Neural progenitor cell (in vitro differentiated cells): ENCODE measurements around the gene MAP2K1. TPM values are rescaled to one million over a fixed set of nuclear protein-coding genes. Genes with fewer than 3 reads are reported as not detected.

Experiments
- DNase-seq: peaks from one replicate; pipeline ENCODE4 v3.0.0-alpha.2; 2016; ENCODE audit warnings: low spot score
- H2AFZ ChIP-seq: fragments of 200-600 bp; sonication (generic); replicated peaks from 2 replicates; pipeline ENCODE4 v1.6.1; 2016; ENCODE audit warnings: antibody characterized with exemption
- H3F3A ChIP-seq: fragments of 200-600 bp; sonication (generic); 2 replicates; pipeline ENCODE4 v1.6.1; 2016; ENCODE audit warnings: antibody characterized with exemption, low read depth
- H3K27ac ChIP-seq: fragments of 200-600 bp; sonication (generic); 2 replicates; pipeline ENCODE4 v1.5.1; 2016; ENCODE audit warnings: mild to moderate bottlenecking
- H3K27me3 ChIP-seq: fragments of 200-600 bp; sonication (generic); 2 replicates; pipeline ENCODE4 v1.6.1; 2016; ENCODE audit warnings: mild to moderate bottlenecking, moderate library complexity
- H3K36me3 ChIP-seq: fragments of 200-600 bp; sonication (generic); 2 replicates; pipeline ENCODE4 v1.5.1; 2016
- H3K4me1 ChIP-seq: fragments of 200-600 bp; sonication (generic); 2 replicates; pipeline ENCODE4 v1.6.1; 2016; ENCODE audit warnings: mixed run types
- H3K4me2 ChIP-seq: fragments of 200-600 bp; sonication (generic); 2 replicates; pipeline ENCODE4 v1.6.1; 2016
- H3K4me3 ChIP-seq: fragments of 200-600 bp; sonication (generic); 2 replicates; pipeline ENCODE4 v1.5.1; 2016
- H3K79me2 ChIP-seq: fragments of 200-600 bp; sonication (generic); 2 replicates; pipeline ENCODE4 v1.6.1; 2016; ENCODE audit warnings: low read depth
- H3K9ac ChIP-seq: fragments of 200-600 bp; sonication (generic); 2 replicates; pipeline ENCODE4 v1.6.1; 2016
- H3K9me3 ChIP-seq: fragments of 200-600 bp; sonication (generic); 2 replicates; pipeline ENCODE4 v1.5.1; 2016; ENCODE audit warnings: low read depth
- H4K20me1 ChIP-seq: fragments of 200-600 bp; sonication (generic); 2 replicates; pipeline ENCODE4 v1.6.1; 2016; ENCODE audit warnings: low read depth
- H3K27ac Mint-ChIP-seq: 3 replicates; pipeline ENCODE4 v1.8.0; 2021; ENCODE audit warnings: mixed read lengths
- H3K27me3 Mint-ChIP-seq: 2 replicates; pipeline ENCODE4 v1.8.0; 2022; ENCODE audit warnings: low read depth, mild to moderate bottlenecking, inconsistent platforms, moderate library complexity, mixed read lengths; ENCODE audit not compliant: insufficient read depth
- H3K36me3 Mint-ChIP-seq: 3 replicates; pipeline ENCODE4 v1.8.0; 2021; ENCODE audit warnings: mixed read lengths
- H3K4me1 Mint-ChIP-seq: 3 replicates; pipeline ENCODE4 v1.8.0; 2021; ENCODE audit warnings: mixed read lengths
- H3K4me3 Mint-ChIP-seq: 3 replicates; pipeline ENCODE4 v1.8.0; 2021; ENCODE audit warnings: mild to moderate bottlenecking, moderate library complexity, mixed read lengths
- H3K9me3 Mint-ChIP-seq: 3 replicates; pipeline ENCODE4 v1.8.0; 2020; ENCODE audit warnings: mixed read lengths
- EZH2 ChIP-seq: fragments of 200-600 bp; sonication (generic); IDR thresholded peaks from 2 replicates; pipeline ENCODE4 v1.6.1; 2017; ENCODE audit warnings: antibody characterized with exemption, mild to moderate bottlenecking, moderate library complexity
- EZH2phosphoT487 ChIP-seq: fragments of 200-600 bp; sonication (generic); IDR thresholded peaks from 2 replicates; pipeline ENCODE4 v1.6.1; 2017; ENCODE audit warnings: antibody characterized with exemption
- total RNA-seq: library from RNA; depleted of rRNA; stranded (reverse); fragments of >200 nt; gene quantifications from 2 replicates; pipeline ENCODE4 v1.2.3, GENCODE V29; 2015; ENCODE audit warnings: low replicate concordance
- TF ChIP-seq, protein P1 (sequence below): fragments of 200-600 bp; sonication (generic); IDR thresholded peaks from 2 replicates; pipeline ENCODE4 v1.5.1; 2017; ENCODE audit warnings: antibody characterized with exemption, mild to moderate bottlenecking

The MAP2K1 gene
- total RNA-seq, 1 donor from 2014 or later: 55.2 TPM

DNA sequence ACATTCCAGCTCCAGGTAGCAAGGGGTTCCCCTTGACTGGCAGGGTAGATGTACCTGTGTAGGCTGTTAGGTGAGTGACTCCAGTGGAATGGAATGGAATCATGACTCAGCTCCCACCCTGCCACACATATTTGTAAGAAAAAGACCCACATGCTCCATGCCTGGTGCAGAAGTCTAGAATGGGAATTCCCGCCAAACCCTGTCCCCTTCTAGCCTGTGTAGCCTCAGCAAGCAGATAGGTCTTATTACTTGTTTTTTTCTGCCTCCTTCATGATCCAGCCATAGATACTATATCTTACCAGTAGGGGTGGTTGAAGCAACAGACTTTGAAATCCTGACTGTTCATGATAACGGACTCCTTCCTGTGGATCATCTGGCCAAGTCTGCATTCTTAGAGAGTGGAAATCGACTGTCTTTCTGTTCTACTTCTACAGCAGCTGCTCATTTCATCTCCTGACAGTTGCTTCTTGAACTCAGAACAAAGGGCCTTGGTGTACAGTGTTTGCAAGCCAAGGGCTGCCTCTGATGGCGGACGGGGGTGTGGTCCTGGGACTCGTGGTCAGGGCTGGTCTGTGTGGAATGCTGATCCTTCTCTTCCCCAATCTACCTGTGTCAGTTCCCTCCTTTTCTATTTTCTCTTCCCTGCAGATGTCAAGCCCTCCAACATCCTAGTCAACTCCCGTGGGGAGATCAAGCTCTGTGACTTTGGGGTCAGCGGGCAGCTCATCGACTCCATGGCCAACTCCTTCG lies 94.6 kb downstream of the MAP2K1 start:
- TF ChIP-seq EZH2 (no peak), EZH2phosphoT487 (no peak)
- TF ChIP-seq, protein P1, sequence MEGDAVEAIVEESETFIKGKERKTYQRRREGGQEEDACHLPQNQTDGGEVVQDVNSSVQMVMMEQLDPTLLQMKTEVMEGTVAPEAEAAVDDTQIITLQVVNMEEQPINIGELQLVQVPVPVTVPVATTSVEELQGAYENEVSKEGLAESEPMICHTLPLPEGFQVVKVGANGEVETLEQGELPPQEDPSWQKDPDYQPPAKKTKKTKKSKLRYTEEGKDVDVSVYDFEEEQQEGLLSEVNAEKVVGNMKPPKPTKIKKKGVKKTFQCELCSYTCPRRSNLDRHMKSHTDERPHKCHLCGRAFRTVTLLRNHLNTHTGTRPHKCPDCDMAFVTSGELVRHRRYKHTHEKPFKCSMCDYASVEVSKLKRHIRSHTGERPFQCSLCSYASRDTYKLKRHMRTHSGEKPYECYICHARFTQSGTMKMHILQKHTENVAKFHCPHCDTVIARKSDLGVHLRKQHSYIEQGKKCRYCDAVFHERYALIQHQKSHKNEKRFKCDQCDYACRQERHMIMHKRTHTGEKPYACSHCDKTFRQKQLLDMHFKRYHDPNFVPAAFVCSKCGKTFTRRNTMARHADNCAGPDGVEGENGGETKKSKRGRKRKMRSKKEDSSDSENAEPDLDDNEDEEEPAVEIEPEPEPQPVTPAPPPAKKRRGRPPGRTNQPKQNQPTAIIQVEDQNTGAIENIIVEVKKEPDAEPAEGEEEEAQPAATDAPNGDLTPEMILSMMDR: no peak
- peaks cover 2% of the 10 kb centered on the region for H3K4me1 Mint-ChIP-seq
- peaks cover 18% of the 10 kb centered on the region for H3K36me3 Mint-ChIP-seq
- H2AFZ ChIP-seq: no peak overlapping the region
- H3K27me3 Mint-ChIP-seq: peaks cover 5% of the 10 kb centered on the region
- H3K9me3 ChIP-seq: no peaks in the 10 kb centered on the region
- H3K27me3 ChIP-seq: no peaks in the 10 kb centered on the region
- peaks cover 13% of the 10 kb centered on the region for H4K20me1 ChIP-seq
- DNase-seq: no peak
- no peak overlapping the region for H3K9ac ChIP-seq
- H3K9me3 Mint-ChIP-seq: no peaks in the 10 kb centered on the region
- no peak overlapping the region for H3K4me2 ChIP-seq
- H3K36me3 ChIP-seq: no peaks in the 10 kb centered on the region
- H3K27ac ChIP-seq: no peak overlapping the region
- H3K27ac Mint-ChIP-seq: no peak overlapping the region
- no peak overlapping the region for H3K4me3 ChIP-seq
- H3K79me2 ChIP-seq: no peaks in the 10 kb centered on the region
- H3K4me1 ChIP-seq: peaks cover 1% of the 10 kb centered on the region
- H3K4me3 Mint-ChIP-seq: no peak overlapping the region
- H3F3A ChIP-seq: no peaks in the 10 kb centered on the region

DNA sequence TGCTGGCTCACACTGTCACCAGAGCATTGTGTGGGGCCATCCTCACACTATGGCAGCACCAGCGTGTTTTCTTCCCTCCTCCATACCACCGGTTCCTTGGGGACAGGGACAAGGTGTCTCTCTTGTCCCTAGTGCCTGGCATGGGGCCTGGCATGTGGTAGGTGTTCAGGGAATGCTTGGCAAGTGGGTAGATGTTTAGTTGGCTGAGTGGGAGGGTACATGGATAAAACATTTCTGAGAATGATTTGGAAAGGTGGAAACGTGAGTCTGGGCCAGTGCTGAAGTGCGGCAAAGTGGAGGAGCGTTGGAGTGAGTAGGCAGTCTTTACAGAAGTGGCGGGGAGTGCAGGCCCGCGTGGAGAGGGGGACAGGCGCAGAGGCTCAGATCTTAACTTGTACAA lies 95.8 kb downstream of the MAP2K1 start:
- H3K4me1 ChIP-seq: no peaks in the 10 kb centered on the region
- no peaks in the 10 kb centered on the region for H3K9me3 ChIP-seq
- H3K36me3 ChIP-seq: no peaks in the 10 kb centered on the region
- H4K20me1 ChIP-seq: peaks cover 2% of the 10 kb centered on the region
- H3K9me3 Mint-ChIP-seq: no peaks in the 10 kb centered on the region
- H3K27me3 ChIP-seq: no peaks in the 10 kb centered on the region
- no peak overlapping the region for H3K27ac ChIP-seq
- H3K27me3 Mint-ChIP-seq: peaks cover 3% of the 10 kb centered on the region
- H2AFZ ChIP-seq: no peak overlapping the region
- DNase-seq: no peak
- H3F3A ChIP-seq: no peaks in the 10 kb centered on the region
- no peak overlapping the region for H3K9ac ChIP-seq
- H3K4me1 Mint-ChIP-seq: peaks cover 2% of the 10 kb centered on the region
- no peak for TF ChIP-seq EZH2
- TF ChIP-seq EZH2phosphoT487: no peak
- TF ChIP-seq, protein P1: no peak
- no peak overlapping the region for H3K4me2 ChIP-seq
- H3K27ac Mint-ChIP-seq: no peak overlapping the region
- H3K4me3 ChIP-seq: no peak overlapping the region
- H3K4me3 Mint-ChIP-seq: no peak overlapping the region
- H3K79me2 ChIP-seq: no peaks in the 10 kb centered on the region
- peaks cover 18% of the 10 kb centered on the region for H3K36me3 Mint-ChIP-seq

DNA sequence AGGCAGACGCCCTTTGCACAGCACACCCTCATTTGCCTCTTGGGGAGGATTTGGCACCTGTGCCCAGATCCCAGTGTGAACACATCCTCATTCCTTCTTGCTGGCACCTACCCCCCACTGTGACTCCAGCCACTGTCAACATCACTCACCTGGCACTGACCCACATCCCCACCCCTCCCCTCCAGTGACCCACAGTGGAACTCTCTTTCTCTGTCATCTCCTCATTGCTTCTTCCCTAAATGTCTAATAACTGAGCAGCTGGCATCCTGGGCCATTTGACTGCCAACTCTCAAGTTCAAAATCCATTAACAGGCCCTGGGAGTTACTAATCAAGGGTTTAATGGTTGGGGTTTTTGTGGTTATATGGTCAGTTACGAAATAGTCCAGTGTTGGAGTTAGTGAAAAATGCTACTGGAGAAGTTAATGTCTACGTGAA lies 96.4 kb downstream of the MAP2K1 start:
- H3K4me1 Mint-ChIP-seq: peaks cover 2% of the 10 kb centered on the region
- Histone ChIP-seq H3K36me3 (no peaks in the 10 kb centered on the region), H3K27ac (no peak overlapping the region), H3K27me3 (no peaks in the 10 kb centered on the region), H3K9me3 (no peaks in the 10 kb centered on the region), H3K9ac (no peak overlapping the region), H3K4me3 (no peak overlapping the region), H3K79me2 (no peaks in the 10 kb centered on the region), H3K4me1 (no peaks in the 10 kb centered on the region), H2AFZ (no peak overlapping the region), H4K20me1 (no peaks in the 10 kb centered on the region), H3K4me2 (no peak overlapping the region), H3F3A (no peaks in the 10 kb centered on the region)
- H3K4me3 Mint-ChIP-seq: no peak overlapping the region
- no peak overlapping the region for H3K27ac Mint-ChIP-seq
- TF ChIP-seq EZH2 (no peak), EZH2phosphoT487 (no peak)
- no peaks in the 10 kb centered on the region for H3K9me3 Mint-ChIP-seq
- DNase-seq: no peak
- peaks cover 3% of the 10 kb centered on the region for H3K27me3 Mint-ChIP-seq
- peaks cover 18% of the 10 kb centered on the region for H3K36me3 Mint-ChIP-seq

DNA sequence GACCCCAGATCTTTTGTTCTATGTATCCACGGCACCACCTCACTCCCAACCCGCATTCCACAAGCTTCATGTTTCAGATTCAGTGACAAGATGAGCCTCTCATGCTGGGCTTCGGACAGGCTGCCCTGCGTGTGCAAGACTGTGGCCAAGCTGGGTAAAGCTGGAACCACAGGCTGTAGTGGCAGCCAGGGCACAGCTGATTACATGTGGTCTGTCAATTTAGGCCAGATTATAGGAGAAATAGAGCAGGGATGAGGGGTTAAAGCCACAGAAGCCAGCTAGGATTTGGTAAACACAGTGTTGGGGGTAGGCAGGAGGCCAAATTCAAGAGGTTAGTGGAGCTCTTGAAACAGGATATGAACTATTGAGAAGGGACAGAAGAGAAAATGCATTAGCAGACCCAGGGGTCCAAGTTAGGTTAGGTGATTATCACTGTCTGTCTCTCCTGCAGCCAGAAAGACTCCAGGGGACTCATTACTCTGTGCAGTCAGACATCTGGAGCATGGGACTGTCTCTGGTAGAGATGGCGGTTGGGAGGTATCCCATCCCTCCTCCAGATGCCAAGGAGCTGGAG lies 97.9 kb downstream of the MAP2K1 start:
- H3K9me3 Mint-ChIP-seq: no peaks in the 10 kb centered on the region
- H4K20me1 ChIP-seq: no peaks in the 10 kb centered on the region
- no peak overlapping the region for H3K9ac ChIP-seq
- no peaks in the 10 kb centered on the region for H3K4me1 ChIP-seq
- H2AFZ ChIP-seq: no peak overlapping the region
- H3K27ac ChIP-seq: no peak overlapping the region
- H3K27me3 ChIP-seq: no peaks in the 10 kb centered on the region
- peaks cover 22% of the 10 kb centered on the region for H3K36me3 Mint-ChIP-seq
- no peak overlapping the region for H3K4me2 ChIP-seq
- no peak for DNase-seq
- no peaks in the 10 kb centered on the region for H3K36me3 ChIP-seq
- no peaks in the 10 kb centered on the region for H3K79me2 ChIP-seq
- H3F3A ChIP-seq: no peaks in the 10 kb centered on the region
- H3K27ac Mint-ChIP-seq: no peak overlapping the region
- H3K4me3 Mint-ChIP-seq: no peak overlapping the region
- H3K4me3 ChIP-seq: no peak overlapping the region
- H3K4me1 Mint-ChIP-seq: no peaks in the 10 kb centered on the region
- TF ChIP-seq EZH2phosphoT487 (no peak), EZH2 (no peak)
- TF ChIP-seq, protein P1: no peak
- no peaks in the 10 kb centered on the region for H3K9me3 ChIP-seq
- H3K27me3 Mint-ChIP-seq: no peaks in the 10 kb centered on the region
